GM21723 (cell line): ENCODE results near the gene PPP1R14B.

Experiments
- ATAC-seq: cut with Tn5 transposase; IDR thresholded peaks from one replicate; pipeline ENCODE4 v1.9.1; 2021; ENCODE audit warnings: mild to moderate bottlenecking, moderate library complexity; ENCODE audit not compliant: unreplicated experiment

PPP1R14B gene

DNA sequence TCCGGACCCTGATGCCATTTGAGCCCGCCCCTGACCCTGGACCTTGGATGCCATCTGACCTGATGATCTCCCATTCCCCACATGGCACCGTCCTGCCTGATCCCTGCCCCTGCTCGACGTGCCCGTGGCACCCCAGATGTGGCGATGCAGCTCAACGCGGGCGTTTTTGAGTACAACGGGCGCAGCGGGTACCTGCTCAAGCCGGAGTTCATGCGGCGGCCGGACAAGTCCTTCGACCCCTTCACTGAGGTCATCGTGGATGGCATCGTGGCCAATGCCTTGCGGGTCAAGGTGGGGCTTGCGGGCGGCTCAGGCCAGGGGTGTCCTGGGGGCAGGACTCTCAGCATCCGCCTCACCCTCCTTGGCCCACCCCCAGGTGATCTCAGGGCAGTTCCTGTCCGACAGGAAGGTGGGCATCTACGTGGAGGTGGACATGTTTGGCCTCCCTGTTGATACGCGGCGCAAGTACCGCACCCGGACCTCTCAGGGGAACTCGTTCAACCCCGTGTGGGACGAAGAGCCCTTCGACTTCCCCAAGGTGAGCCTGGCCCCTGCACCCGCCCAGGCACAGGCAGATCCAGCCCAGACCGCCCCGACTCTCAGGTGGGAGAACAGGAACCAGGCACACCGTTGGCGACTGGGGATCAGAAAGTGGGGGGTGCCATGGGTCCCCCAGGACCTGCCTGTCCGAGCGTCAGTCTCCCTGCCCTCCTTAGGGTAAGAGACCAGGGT, 15.7 kb upstream of the PPP1R14B start:
- ATAC-seq = no peak

DNA sequence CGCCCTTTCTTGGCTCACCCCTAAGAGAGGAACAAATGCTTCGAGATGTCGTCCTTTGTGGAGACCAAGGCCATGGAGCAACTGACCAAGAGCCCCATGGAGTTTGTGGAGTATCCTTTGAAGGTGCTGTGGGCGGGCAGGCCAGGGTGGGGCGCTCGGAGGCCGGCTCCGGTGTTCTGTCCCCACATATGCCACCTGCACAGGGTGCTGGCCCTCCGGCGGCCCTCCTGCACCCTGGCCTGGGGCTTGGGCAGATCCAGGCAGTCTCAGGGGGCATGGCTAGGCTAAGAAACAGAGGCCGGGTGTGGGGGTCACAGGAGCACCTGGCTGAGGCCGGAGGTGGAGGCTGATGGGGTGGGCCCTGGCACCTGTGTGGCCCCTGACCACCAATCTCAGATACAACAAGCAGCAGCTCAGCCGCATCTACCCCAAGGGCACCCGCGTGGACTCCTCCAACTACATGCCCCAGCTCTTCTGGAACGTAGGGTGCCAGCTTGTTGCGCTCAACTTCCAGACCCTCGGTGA, 14.9 kb upstream of the PPP1R14B start:
- ATAC-seq = no peak

DNA sequence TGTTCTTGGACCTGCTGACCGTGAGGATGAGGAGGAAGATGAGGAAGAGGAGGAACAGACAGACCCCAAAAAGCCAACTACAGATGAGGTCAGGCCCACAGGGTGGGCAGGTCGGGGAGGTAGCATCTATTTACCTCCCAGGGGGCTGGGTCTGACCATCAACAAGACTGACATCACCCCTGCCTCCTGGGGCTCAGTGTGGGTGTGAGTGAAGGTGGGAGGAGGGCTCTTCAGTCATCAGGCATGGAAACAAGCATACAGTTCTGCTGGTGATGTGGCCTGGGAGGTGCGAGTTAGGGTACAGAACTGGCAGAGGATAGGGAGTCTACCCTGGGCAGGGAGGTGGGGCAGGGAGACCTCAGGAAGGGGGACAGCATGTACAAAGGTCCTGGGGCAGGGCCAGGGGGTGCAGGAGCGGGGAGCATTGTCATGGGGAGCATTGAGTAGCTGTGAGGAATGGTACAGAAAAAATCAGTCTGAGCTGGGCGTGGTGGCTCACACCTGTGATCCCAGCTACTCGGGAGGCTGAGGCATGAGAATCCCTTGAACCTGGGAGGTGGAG, 13.5 kb upstream of the PPP1R14B start:
- no peak for ATAC-seq

DNA sequence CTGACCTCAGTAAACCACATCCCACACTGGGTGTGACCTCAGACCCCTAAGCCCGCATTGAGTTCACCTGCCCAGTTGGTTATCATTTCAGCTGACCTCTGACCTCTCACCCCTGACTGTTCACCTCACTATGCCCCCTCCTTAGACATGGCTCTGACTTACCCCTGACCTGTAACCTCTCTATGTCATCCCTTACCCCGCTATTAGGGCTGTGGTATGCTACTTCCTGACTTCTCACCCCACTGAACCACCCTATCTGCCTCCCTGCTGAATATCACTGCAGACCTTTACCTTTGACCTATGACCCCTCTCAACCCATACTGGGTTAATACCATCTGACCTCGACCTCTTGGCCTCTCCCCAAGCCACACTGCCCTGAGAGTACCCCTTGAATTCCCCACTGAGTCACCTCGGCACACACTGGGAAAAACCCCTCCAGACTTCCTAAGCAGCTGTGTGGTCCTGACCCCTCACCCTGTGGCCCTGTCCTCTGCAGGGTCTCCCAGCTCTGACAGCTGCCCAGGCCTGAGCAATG, 12.9 kb upstream of the PPP1R14B start:
- no peak for ATAC-seq

DNA sequence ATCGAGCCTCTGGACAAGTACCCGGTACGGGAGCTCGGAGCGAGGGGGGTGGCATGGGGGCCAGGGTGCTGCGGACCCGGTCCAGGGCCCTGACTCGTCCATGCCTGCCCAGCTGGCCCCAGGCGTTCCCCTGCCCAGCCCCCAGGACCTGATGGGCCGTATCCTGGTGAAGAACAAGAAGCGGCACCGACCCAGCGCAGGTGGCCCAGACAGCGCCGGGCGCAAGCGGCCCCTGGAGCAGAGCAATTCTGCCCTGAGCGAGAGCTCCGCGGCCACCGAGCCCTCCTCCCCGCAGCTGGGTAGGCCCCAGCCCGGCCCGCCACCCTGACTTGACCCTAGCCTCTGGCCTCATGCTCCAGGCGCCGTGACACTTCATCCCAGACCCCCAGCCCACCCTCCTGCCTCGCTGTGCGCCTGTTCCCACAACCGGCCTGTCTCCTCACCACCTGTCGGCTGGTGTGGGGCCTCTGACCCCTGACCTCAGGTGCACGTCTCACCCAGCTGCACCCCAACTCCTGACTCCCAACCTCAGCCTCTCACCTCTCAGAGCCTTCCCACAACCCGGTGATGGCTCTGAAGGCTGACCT, 12.3 kb upstream of the PPP1R14B start:
- ATAC-seq = no peak

DNA sequence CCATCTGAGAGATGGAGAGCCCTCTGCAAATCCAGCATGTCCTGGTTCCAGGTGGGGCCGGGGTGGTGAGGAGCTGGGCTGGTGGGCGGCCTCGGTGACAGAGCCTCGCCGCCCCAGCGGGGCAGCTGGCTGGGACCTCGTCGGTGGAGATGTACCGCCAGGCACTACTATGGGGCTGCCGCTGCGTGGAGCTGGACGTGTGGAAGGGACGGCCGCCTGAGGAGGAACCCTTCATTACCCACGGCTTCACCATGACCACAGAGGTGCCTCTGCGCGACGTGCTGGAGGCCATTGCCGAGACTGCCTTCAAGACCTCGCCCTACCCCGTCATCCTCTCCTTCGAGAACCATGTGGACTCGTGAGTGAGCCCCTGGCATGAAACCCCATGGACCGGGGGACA, 11.6 kb upstream of the PPP1R14B start:
- ATAC-seq = no peak

DNA sequence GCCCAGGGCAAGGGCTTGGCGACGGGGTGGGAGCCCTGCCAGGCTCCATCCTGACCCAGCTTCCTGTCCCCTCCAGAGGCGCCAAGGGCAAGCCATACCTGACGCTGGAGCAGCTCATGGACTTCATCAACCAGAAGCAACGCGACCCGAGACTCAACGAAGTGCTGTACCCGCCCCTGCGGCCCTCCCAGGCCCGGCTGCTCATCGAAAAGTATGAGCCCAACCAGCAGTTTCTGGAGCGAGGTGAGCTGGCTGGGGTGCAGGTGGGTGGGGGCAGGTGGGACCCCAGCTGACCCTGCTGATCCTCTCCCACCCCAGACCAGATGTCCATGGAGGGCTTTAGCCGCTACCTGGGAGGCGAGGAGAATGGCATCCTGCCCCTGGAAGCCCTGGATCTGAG, 9.6 kb upstream of the PPP1R14B start:
- ATAC-seq = no peak

DNA sequence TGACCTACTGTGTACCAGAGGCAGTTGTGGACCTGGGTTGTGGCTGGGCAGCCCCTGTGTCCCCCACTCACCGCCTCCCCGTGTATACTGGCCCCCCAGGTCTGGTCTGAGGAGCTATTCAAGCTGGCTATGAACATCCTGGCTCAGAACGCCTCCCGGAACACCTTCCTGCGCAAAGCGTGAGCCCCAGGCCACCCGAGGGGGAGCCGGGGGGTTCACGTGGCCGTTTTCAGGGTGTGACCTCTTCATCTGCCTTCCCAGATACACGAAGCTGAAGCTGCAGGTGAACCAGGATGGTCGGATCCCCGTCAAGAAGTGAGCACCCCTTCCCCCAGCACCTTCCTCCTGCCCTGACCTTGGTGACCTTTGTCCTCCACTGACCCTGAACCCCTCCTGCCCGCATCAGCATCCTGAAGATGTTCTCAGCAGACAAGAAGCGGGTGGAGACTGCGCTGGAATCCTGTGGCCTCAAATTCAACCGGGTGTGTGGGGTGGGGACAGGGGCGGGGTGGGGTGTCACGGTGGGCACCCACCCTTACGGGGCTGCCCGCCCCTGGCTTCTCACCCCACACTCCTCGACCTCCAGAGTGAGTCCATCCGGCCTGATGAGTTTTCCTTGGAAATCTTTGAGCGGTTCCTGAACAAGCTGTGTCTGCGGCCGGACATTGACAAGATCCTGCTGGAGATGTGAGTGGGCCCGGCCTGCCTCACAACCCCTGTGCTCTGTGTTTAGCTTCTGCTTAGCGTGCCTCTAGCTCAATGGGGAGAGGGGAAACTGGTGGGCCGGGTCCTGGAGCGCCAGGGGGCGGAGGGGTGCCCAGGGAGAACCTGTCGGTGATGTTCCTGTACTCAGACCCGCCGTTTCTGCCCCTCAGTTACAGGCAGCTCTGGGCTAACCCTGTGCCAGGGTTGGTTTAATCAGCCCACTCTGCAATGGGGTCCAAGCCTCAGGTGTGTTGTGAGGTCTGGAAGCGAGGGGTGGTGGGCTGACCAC, 8.7 kb upstream of the PPP1R14B start:
- ATAC-seq = no peak

DNA sequence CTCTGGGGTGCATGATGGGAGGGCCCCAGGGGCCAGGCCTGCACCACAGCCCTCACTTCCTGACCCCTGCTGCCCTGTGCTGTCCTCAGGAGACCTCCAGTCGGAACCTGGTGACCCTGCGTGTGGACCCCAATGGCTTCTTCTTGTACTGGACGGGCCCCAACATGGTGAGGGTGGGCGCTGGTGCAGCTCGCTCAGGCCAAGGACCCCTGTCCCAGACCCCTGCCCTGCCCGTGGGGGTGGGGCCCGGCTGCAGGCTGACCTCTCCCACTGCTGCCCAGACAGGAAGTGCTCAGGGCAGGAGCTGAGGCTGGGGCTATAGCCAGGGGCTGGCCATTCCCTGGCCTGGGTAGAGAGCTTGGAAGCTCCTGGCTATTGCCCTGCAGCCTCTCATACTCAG, 7.6 kb upstream of the PPP1R14B start:
- no peak for ATAC-seq

DNA sequence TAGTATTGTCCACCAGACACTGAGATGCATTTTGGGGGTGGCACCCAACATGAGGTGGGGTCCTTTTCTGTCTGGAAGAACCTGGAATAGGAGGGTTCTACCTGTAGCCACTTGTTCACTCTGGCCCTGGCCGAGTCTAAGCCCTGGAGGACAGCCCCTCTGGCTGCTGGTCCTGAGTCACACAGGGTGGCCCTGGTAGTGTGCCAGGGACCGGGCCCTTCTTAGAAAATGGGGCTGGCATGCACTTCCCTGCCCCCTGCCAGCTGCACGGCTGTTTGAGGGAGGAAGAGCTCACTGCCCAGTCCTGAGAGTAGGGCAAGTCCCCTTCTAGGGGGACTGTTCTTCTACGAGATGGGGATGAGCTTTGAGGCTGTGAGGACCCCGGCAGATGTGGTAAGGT, 6.7 kb upstream of the PPP1R14B start:
- ATAC-seq = no peak

DNA sequence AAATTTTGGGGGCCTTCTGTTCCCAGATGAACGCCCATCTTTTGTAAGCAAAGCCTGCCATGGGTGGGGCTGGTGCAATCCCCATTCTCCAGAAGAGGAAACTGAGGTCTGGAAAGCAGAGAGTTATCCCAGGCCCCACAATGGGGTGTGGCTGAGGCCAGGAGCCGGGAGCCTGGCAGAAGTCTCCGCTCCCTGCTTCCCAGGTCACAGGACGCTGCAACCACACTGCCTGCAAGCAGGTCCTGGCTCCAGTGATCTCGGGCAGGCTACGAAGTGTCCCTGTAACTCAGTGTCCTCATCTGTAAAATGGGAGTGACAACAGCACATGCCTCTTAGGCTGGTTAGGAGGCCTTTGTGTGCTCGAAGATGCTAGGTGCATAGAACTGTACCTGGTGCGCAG, 6.3 kb upstream of the PPP1R14B start:
- no peak for ATAC-seq

DNA sequence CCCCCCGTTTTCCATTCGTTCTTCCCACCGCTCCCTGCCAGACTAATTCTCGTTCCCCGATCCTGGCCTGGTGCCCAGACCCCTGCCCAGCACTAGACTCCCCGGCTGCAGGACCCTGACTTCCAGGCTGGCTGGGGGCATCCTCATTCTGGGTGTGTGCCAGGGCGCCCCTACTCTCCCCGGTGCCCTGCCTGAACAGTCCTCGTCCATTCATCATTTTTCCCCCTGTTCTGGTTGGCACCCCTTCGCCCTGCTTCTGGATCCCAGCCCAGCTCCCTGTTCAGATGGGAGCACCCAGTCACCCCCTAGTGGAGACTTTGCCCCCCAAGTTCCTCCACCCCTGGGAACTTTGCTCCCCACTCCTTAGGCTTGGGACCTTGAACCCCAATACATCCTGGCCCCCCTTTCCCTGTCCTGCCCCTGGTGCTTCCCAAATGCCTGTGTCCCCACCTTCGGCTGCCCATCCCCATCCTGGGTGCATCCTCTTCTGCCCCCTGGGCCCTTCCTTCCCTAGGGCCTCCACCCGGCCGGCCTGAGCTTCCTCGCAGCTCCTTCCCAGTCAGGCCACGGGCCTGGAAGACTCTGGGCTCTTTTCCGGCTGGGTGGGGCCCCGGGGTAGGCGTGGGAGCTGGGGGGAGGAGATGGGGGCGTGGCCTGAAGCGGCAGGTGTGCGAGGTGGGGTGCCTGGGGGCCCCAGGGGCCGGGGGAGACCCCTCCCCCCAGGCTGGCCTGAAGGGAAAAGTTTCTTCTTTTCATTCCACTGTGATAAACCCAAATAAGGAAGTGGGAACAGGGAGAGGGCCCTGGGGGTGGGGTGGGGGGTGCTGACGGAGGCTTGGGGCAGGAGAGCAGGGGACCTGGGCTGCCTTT, 5.5 kb upstream of the PPP1R14B start:
- ATAC-seq = no peak

DNA sequence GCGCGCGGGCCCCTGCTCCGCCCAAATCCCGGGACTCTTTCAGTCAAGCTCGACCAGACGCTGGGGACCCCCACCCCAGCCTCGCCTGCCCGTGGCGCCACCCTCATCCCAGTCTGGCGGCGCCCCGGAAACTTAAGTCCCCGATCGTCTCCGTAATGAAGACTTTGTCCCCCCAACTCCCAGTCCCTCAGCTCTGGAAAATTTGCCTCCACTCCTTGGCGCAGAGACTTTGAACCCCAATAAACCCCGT, 4.9 kb upstream of the PPP1R14B start:
- no peak for ATAC-seq

DNA sequence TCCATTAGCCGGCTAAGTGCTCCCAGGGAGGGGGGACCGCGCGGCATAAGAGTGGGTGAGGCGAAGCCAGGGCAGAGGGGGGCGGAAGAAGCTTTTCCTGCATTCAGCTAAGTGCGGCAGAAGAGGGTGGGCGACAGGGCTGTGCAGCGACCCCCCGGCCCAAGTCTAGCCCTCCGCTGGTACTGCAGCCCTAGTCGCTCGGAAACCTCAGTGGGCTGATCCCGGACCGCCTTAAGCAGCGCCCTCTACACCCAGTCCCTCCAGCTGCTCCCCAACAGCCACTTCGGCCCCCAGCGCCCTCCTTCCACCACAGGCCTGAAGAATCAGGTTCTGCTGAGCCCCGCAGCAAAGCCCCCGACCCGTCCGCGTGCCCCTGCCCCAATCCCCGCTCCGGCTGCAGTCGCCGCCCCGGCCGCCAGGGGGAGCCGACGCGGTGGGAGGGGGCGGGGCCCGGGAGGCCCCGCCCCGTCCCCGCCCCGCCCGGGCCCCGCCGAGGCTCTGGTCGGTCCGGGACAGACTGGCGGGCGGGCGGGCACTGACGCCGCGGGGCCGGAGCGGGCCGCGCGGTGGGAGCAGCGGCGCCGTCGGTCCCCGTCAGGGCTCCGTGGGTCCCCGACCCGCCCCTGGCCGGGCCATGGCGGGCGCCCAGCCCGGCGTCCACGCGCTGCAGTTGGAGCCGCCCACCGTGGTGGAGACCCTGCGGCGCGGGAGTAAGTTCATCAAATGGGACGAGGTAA, 4.4 kb upstream of the PPP1R14B start, which contains the start of gene PLCB3:
TSS of gene PLCB3 (plus strand) at position 515 of the 737 bp plus-strand sequence. CDS start at position 635, 120 bp downstream.
- no peak for ATAC-seq

DNA sequence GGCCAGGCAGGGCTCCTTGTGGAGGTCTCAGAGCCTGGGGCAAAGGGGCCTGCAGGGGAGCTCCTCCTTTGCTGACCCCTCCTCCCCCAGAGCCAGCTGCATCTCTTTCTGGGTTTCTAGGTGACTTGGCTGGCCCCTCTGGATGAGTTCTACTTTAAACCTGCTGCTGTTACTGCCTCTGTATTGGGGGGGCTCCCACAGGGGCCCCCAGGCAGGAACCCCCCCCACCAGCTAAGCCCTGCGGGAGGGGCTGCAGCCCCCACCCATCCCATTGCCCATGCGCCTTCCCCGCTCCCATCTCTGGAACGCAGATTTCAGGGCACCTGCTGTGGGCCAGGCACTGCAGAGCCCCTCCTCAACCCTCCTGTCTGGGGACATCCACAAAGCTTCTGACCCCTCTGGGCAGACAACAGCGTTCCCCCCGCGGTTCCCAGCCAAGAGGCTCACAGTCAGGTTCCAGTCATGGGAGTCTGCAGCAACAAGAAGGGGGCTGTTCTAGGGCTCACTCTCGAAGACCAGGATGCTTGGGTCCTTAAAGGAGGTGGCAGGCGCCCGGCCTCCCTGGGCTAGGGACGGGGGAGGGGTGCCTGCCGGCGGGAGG, 3.8 kb upstream of the PPP1R14B start:
- ATAC-seq = no peak

DNA sequence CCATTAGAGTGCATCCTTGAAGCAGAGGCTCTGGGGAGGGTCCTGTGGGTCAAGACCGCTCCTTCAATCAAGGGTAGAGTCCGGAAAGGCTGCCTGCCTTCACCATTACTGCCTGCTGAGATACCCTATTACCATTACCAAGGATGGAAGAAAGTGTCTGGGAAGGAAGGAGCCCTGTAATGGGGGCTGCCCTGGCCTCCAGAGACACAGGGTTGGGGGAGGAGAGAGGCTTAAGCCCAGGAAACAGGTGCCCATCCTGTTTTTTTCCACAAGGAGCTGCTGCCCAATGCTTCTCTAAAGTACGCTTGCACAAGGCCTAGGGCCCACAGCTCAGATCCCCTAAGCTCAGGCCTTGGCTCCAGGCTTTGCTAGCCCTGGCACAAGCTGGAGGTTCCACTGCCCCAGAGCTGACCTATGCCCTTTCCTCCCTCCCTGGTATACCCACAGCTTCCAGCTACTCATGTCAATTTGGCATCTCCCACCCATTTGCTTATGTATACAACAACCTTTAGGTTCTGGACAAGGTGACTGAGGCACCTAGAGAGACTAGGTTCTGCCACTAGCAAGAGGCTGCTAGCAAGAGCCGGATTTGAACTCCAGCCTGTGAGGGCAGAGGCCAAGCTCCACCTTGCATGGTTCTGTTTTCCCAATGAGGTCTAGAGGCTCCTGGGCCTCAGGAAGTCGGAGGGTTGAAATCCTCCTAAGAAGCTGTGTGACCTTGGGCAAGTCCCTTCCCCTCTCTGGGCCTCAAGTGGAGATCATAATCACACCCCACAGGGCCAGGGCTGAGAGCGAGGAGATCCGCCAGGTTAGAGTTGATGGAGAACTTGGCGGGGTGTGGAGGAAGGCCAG, 3.0 kb upstream of the PPP1R14B start:
- no peak for ATAC-seq

DNA sequence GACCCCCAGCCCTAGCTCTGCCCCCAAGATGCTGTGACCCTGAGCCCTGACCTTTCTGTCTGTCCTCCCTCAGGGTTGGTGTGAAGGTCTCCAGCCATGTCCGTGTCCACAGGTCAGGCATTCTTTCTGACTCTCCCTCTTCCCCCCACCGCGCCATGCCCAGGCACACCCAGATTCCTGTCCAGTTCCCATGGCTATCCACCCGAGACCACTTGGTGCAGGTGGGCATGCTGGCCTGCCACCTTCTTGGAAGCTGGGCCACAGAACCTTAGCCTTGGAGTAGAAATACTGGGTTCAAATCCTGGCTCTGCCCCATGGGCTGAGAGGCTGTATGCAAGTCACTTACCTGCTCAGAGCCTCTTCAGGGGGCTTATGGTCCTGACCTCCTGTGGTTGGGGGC, 2.3 kb upstream of the PPP1R14B start:
- no peak for ATAC-seq

DNA sequence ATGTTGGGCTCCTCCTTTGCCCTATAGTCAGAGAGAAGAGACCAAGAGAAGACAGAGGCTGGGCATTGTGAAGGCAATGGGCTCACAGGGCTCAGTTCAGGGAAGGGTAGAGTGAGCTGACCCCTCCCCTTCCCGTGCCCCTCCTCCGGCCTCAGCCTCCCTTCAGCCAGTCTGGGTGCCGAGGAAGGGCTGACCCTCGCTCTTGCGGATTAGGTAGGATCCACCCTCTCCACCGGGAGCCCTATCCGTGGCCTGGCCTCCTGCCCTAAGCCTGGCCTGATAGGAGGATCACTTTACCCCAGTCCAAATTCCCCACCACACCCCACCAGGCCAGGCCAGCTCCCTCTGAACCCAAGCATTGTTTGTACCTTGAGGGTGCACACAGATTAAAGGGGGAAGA, 1.8 kb upstream of the PPP1R14B start:
- no peak for ATAC-seq
